Colon (tissue), 2 donors: ENCODE measurements around the gene TOX2.

Source experiments
- FAIRE-seq: peaks from 2 replicates; lab custom pipeline; 2012; peaks lifted over from hg19 to GRCh38; lab: Jason Lieb, UNC
- donor health status: control.
- donor health status: control.

TOX2 gene

GRCh38 chr20:43939762-43940121 is 25.1 kb downstream of the TOX2 start:
- no peak for FAIRE-seq

- no peak for FAIRE-seq
Measured at GRCh38 chr20:43940518-43941225, 26.0 kb downstream of the TOX2 start.

- no peak for FAIRE-seq
Measured at GRCh38 chr20:43941476-43942200, 27.0 kb downstream of the TOX2 start.

GRCh38 chr20:43942201-43942590 is 27.5 kb downstream of the TOX2 start:
- FAIRE-seq: no peak

GRCh38 chr20:43942667-43943285 is 28.1 kb downstream of the TOX2 start:
- FAIRE-seq: no peak

GRCh38 chr20:43943725-43944124 is 29.1 kb downstream of the TOX2 start:
- FAIRE-seq: no peak

- no peak for FAIRE-seq
Measured at GRCh38 chr20:43944653-43945235, 30.1 kb downstream of the TOX2 start.

- no peak for FAIRE-seq
Measured at GRCh38 chr20:43945391-43946205, 30.9 kb downstream of the TOX2 start.

- FAIRE-seq: no peak
Measured at GRCh38 chr20:43946206-43946491, 31.5 kb downstream of the TOX2 start.

GRCh38 chr20:43946659-43947315 is 32.1 kb downstream of the TOX2 start:
- FAIRE-seq: no peak

- no peak for FAIRE-seq
Measured at GRCh38 chr20:43947316-43947710, 32.7 kb downstream of the TOX2 start.

GRCh38 chr20:43948455-43948854 is 33.8 kb downstream of the TOX2 start:
- FAIRE-seq: no peak

GRCh38 chr20:43949248-43949647 is 34.6 kb downstream of the TOX2 start:
- no peak for FAIRE-seq

GRCh38 chr20:43949741-43950618 is 35.3 kb downstream of the TOX2 start:
- no peak for FAIRE-seq

GRCh38 chr20:43953919-43954592 is 39.4 kb downstream of the TOX2 start:
- no peak for FAIRE-seq

- no peak for FAIRE-seq
Measured at GRCh38 chr20:43954704-43955061, 40.0 kb downstream of the TOX2 start.

- no peak for FAIRE-seq
Measured at GRCh38 chr20:43955062-43955749, 40.6 kb downstream of the TOX2 start.

GRCh38 chr20:43955750-43956191 is 41.1 kb downstream of the TOX2 start:
- no peak for FAIRE-seq

- FAIRE-seq: no peak
Measured at GRCh38 chr20:43957392-43957791, 42.7 kb downstream of the TOX2 start.

- no peak for FAIRE-seq
Measured at GRCh38 chr20:43958626-43959025, 44.0 kb downstream of the TOX2 start.
